Heart right ventricle (tissue), 16 donors: ENCODE data around the gene PRLHR. TPM values are rescaled to one million over a fixed set of nuclear protein-coding genes. Genes with fewer than 3 reads are reported as not detected.
"Not testable (repeated sequence)": the region's sequence is repeated elsewhere in the genome, so short reads cannot be mapped to it uniquely, and the experiment has no call there.

Source experiments
- ATAC-seq, 8 donors: fragments of 200-7000 bp; cut with Tn5 transposase; one replicate each; pipeline ENCODE4 v1.9.1; 2020; ENCODE audit warnings: mild to moderate bottlenecking in 8 of 8, moderate library complexity in 8 of 8, moderate number of reproducible peaks in 1 of 8
- DNase-seq, 2 donors: peaks; one replicate each; pipeline ENCODE4 v3.0.0-alpha.2; 2020
- H3K27ac ChIP-seq, 10 donors: fragments of 200-600 bp; sonication (generic) in 2 of 10; one replicate each; pipeline versions ENCODE4 v1.5.0 to v1.8.0; 2020 to 2022; ENCODE audit warnings: mild to moderate bottlenecking in 3 of 10
- H3K27me3 ChIP-seq, 7 donors: fragments of 200-600 bp; one replicate each; pipeline ENCODE4 v1.8.0; 2021 to 2022; ENCODE audit warnings: mild to moderate bottlenecking in 2 of 7
- H3K36me3 ChIP-seq, 9 donors: fragments of 200-600 bp; sonication (generic) in 1 of 9; one replicate each; pipeline versions ENCODE4 v1.5.0 to v1.8.0; 2020 to 2022; ENCODE audit warnings: mild to moderate bottlenecking in 2 of 9
- H3K4me1 ChIP-seq, 9 donors: fragments of 200-600 bp; sonication (generic) in 1 of 9; one replicate each; pipeline versions ENCODE4 v1.5.0 to v1.8.0; 2020 to 2022; ENCODE audit warnings: mild to moderate bottlenecking in 4 of 9
- H3K4me3 ChIP-seq, 10 donors: fragments of 200-600 bp; sonication (generic) in 2 of 10; one replicate each; pipeline versions ENCODE4 v1.5.0 to v1.8.0; 2020 to 2022; ENCODE audit warnings: mild to moderate bottlenecking in 7 of 10, moderate library complexity in 2 of 10
- H3K9me3 ChIP-seq, 11 donors: fragments of 200-600 bp in 10 of 11; sonication (generic) in 2 of 11; one replicate each; pipeline versions ENCODE4 v1.5.0 to v1.8.0; 2013 to 2022; ENCODE audit warnings: mild to moderate bottlenecking in 2 of 11, control low read depth in 1 of 11, moderate library complexity in 1 of 11
- WGBS, 2 donors: extraction: QIAGEN DNeasy Blood & Tissue Kit; methylation state at CpG; one replicate each; pipeline ENCODE4 v1.1.7; 2013; ENCODE audit warnings: inconsistent platforms in 1 of 2; 5-methylcytosine and 5-hydroxymethylcytosine counted together
- intact Hi-C, 10 donors: fragments of 100-400 bp; cut with DNase I; formaldehyde crosslinking; loops; one replicate each; pipeline versions ENCODE4 v1.11.1 to v1.14.2; 2022
- polyA plus RNA-seq, 2 donors: library from polyadenylated mRNA; stranded (reverse); fragments of 200-250 nt; gene quantifications; one replicate each; pipeline ENCODE4 v1.2.3, GENCODE V29; 2013
- total RNA-seq, 10 donors: library from RNA; stranded (reverse); fragmentation: NEBNext Ultra II Directional in 3 of 10; extraction: Animal tissue kit (Norgen Biotek cat#: 25700) in 3 of 10; gene quantifications; one replicate each; pipeline versions ENCODE4 v1.2.1 to v1.2.4, GENCODE V29; 2021 to 2023
- TF ChIP-seq, protein P1 (sequence below), 9 donors: fragments of 200-600 bp; sonication (generic) in 2 of 9; IDR thresholded peaks; one replicate each; pipeline versions ENCODE4 v1.5.0 to v1.8.0; 2021 to 2022; ENCODE audit warnings: antibody characterized with exemption in 9 of 9, mild to moderate bottlenecking in 5 of 9, moderate library complexity in 1 of 9
- donor health status: Arrhythmogenic right ventricular cardiomyopathy.
- donor health status: ischemic (EF 13 %, LVEDD 7.1; RV severe dilation, severe dysfunction).
- donor health status: healthy with polysubstance abuse.
- donor health status: DM: no; HTN: yes; CAD: no.
- donor health status: DM: no; HTN: no; CAD: no.
- donor health status: ischemic (EF 25% LVEDD 6.9; RV normal size, moderate dysfunction).
- donor health status: ischemic (EF 25% LVEDD 5.7; RV mildly dilated, moderate dysfunction).
- donor health status: healthy.
- donor health status: DM: yes; HTN: yes; CAD: no.
- donor health status: Ischemic cardiomyopathy.
- donor health status: ischemic (EF 35%, LVEDD 5.7; RV mildly dilated, moderate dysfunction).
- donor health status: nonischemic (EF 11% LVEDD 7.7; RV severe dilation, severe dysfunction).
- donor health status: DM: yes; HTN: yes; CAD: no.
- donor health status: PGD.
- donor health status: ischemic (EF 29% LVEDD 5.4; RV normal size, mild dysfunction).
- donor health status: nonischemic (EF 23%, LVEDD 6.1; RV moderate dilation, normal function).

PRLHR gene
- total and polyA plus RNA-seq, 12 donors = not detected

GRCh38 chr10:118625504-118625903 lies 30.1 kb upstream of the PRLHR start:
- Histone ChIP-seq H3K27ac (no peak overlapping the region), H3K4me3 (no peak overlapping the region), H3K9me3 (no peaks in the 10 kb centered on the region), H3K36me3 (no peaks in the 10 kb centered on the region), H3K4me1 (peaks cover 0 to 12% (median 0%) of the 10 kb centered on the region in 9 donors), H3K27me3 (peaks cover 0 to 25% (median 4%) of the 10 kb centered on the region in 7 donors)
- intact Hi-C loops = no loop called here
- ATAC-seq = no peak
- WGBS, 2 donors = 64 to 76% methylated on average over 3 of the region's 3 CpGs
- TF ChIP-seq, protein P1, sequence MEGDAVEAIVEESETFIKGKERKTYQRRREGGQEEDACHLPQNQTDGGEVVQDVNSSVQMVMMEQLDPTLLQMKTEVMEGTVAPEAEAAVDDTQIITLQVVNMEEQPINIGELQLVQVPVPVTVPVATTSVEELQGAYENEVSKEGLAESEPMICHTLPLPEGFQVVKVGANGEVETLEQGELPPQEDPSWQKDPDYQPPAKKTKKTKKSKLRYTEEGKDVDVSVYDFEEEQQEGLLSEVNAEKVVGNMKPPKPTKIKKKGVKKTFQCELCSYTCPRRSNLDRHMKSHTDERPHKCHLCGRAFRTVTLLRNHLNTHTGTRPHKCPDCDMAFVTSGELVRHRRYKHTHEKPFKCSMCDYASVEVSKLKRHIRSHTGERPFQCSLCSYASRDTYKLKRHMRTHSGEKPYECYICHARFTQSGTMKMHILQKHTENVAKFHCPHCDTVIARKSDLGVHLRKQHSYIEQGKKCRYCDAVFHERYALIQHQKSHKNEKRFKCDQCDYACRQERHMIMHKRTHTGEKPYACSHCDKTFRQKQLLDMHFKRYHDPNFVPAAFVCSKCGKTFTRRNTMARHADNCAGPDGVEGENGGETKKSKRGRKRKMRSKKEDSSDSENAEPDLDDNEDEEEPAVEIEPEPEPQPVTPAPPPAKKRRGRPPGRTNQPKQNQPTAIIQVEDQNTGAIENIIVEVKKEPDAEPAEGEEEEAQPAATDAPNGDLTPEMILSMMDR (IDR thresholded peaks at IDR 0.05) = no peak
- DNase-seq = no peak

GRCh38 chr10:118624747-118625146 lies 29.3 kb upstream of the PRLHR start:
- Histone ChIP-seq H3K36me3 (no peaks in the 10 kb centered on the region), H3K27ac (no peak overlapping the region), H3K4me1 (peaks cover 0 to 12% (median 0%) of the 10 kb centered on the region in 9 donors), H3K4me3 (no peak overlapping the region), H3K9me3 (no peaks in the 10 kb centered on the region), H3K27me3 (peaks cover 0 to 31% (median 9%) of the 10 kb centered on the region in 7 donors)
- ATAC-seq (no peak), DNase-seq (no peak)
- TF ChIP-seq, protein P1 (IDR thresholded peaks at IDR 0.05) = no peak
- 65 to 66% methylated on average over 5 of the region's 5 CpGs for WGBS, 2 donors
- intact Hi-C loops = no loop called here

DNA sequence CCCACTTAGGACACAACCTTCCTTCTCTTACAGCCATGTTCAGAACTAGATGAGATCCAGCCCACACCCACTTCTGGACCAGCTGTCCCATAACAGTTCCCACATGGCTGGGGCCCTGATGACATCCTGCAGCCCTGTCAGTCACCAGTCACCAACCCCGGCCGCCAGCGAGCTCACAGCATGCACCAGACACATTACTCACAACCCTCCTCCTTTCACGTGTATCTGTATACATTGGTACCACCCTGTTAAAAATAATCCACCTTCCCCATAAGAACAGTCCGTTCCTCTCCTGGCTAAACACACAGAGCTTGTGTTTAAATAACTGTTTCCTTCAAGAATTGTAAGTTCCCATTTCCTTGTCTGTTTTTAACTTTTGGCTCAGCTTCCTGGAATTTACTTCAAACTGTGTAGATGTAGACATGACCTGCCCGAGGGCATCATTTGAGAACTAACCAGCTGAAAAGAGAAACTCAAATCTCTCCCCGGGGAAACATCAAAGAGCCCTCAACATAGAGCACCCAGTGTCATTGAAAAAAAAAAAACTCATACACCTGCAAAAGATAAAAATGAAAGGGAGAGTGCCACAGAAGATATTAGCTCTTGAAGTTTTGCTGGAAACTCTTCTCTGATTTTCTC lies 26.0 kb upstream of the PRLHR start:
- Histone ChIP-seq H3K9me3 (no peaks in the 10 kb centered on the region), H3K4me1 (no peaks in the 10 kb centered on the region), H3K36me3 (no peaks in the 10 kb centered on the region), H3K27ac (no peak overlapping the region), H3K27me3 (peaks cover 0 to 42% (median 21%) of the 10 kb centered on the region in 7 donors), H3K4me3 (no peak overlapping the region)
- ATAC-seq (no peak), DNase-seq (no peak)
- TF ChIP-seq, protein P1 (IDR thresholded peaks at IDR 0.05) = no peak
- intact Hi-C loops = no loop called here
- 35 to 43% methylated on average over 7 of the region's 7 CpGs for WGBS, 2 donors

GRCh38 chr10:118613863-118614262 lies 18.4 kb upstream of the PRLHR start:
- Histone ChIP-seq H3K9me3 (peaks cover 0 to 12% (median 4%) of the 10 kb centered on the region in 11 donors), H3K27me3 (peaks cover 0 to 30% (median 11%) of the 10 kb centered on the region in 7 donors)
- H3K27ac ChIP-seq, H3K4me1 ChIP-seq, H3K36me3 ChIP-seq, ATAC-seq, intact Hi-C loops, H3K4me3 ChIP-seq, DNase-seq: not testable (repeated sequence)
- 51 to 64% methylated on average over 4 of the region's 4 CpGs for WGBS, 2 donors

GRCh38 chr10:118610577-118610976 lies 15.1 kb upstream of the PRLHR start:
- Histone ChIP-seq H3K4me3 (no peak overlapping the region), H3K36me3 (no peaks in the 10 kb centered on the region), H3K27me3 (peaks cover 0 to 15% (median 9%) of the 10 kb centered on the region in 7 donors), H3K4me1 (no peaks in the 10 kb centered on the region), H3K9me3 (peaks cover 0 to 23% (median 7%) of the 10 kb centered on the region in 11 donors), H3K27ac (no peak overlapping the region)
- 55 to 64% methylated on average over 2 of the region's 2 CpGs for WGBS, 2 donors
- intact Hi-C loops = no loop called here
- TF ChIP-seq, protein P1 (IDR thresholded peaks at IDR 0.05) = no peak
- DNase-seq = no peak
- ATAC-seq = no peak
